ENCODE data around the gene LARGE2. TPM values are rescaled to one million over a fixed set of nuclear protein-coding genes. Genes with fewer than 3 reads are reported as not detected.

Gene LARGE2
- total RNA-seq, 1 experiment from 2014 or later: 30.1 TPM

- no peaks in the 10 kb centered on the region for H3K27me3 Mint-ChIP-seq (ENCODE audit: unreplicated experiment)
- no TSS peak for BruUV-seq (replicated peaks)
- H3K36me3 Mint-ChIP-seq (ENCODE audit: insufficient read depth, unreplicated experiment): no peaks in the 10 kb centered on the region
- H3K27ac Mint-ChIP-seq (ENCODE audit: unreplicated experiment): no peak overlapping the region
- intact Hi-C loops (cut with micrococcal nuclease; ENCODE audit: unreplicated experiment): no loop called here
- no peak for TF ChIP-seq CTCF (IDR thresholded peaks at IDR 0.05; ENCODE audit: unreplicated experiment)
- no peak overlapping the region for H3K4me3 Mint-ChIP-seq (ENCODE audit: low read depth, unreplicated experiment)
- CTCF ChIA-PET: no interaction called here
- H3K4me1 Mint-ChIP-seq (ENCODE audit: low read depth, unreplicated experiment): no peaks in the 10 kb centered on the region
- no peak for DNase-seq
- H3K9me3 Mint-ChIP-seq (ENCODE audit: low read depth, unreplicated experiment): no peaks in the 10 kb centered on the region
These were observed 51.1 kb downstream of the LARGE2 start for GRCh38 chr11:45973601-45974000.

GRCh38 chr11:45974806-45975205 is 52.4 kb downstream of the LARGE2 start:
- TF ChIP-seq CTCF (IDR thresholded peaks at IDR 0.05; ENCODE audit: unreplicated experiment): no peak
- intact Hi-C loops (cut with micrococcal nuclease; ENCODE audit: unreplicated experiment): no loop called here
- CTCF ChIA-PET: no interaction called here
- DNase-seq: no peak
- Mint-ChIP-seq H3K27me3 (ENCODE audit: unreplicated experiment) (no peaks in the 10 kb centered on the region), H3K9me3 (ENCODE audit: low read depth, unreplicated experiment) (no peaks in the 10 kb centered on the region), H3K4me1 (ENCODE audit: low read depth, unreplicated experiment) (no peaks in the 10 kb centered on the region), H3K27ac (ENCODE audit: unreplicated experiment) (no peak overlapping the region), H3K4me3 (ENCODE audit: low read depth, unreplicated experiment) (no peak overlapping the region), H3K36me3 (ENCODE audit: insufficient read depth, unreplicated experiment) (no peaks in the 10 kb centered on the region)
- BruUV-seq (replicated peaks): no TSS peak

Other genes with a start within 250 kb of the LARGE2 start
- 18.1 and 20.5 TPM in 2 replicates for gene SLC35C1, start 117.5 kb upstream of the LARGE2 start, total RNA-seq (2022)
- gene CRY2, start 75.2 kb upstream of the LARGE2 start, total RNA-seq (2022): 14.9 and 16.1 TPM in 2 replicates
- gene MAPK8IP1, start 37.0 kb upstream of the LARGE2 start, total RNA-seq (2022): 4.1 and 4.9 TPM in 2 replicates
- 0.99 and 2.1 TPM in 2 replicates for gene FREY1, start 15.4 kb upstream of the LARGE2 start, total RNA-seq (2022)
- 32.9 and 34.5 TPM in 2 replicates for gene PEX16, start 4.8 kb upstream of the LARGE2 start, total RNA-seq (2022)
- gene PHF21A, start 198.8 kb downstream of the LARGE2 start, total RNA-seq (2022): 18.8 and 20.5 TPM in 2 replicates